HG03575 (cell line): ENCODE data around the gene SCAF1.
"Not testable (repeated sequence)": the region's sequence is repeated elsewhere in the genome, so short reads cannot be mapped to it uniquely, and the experiment has no call there.

ENCODE experiments used
- ATAC-seq: cut with Tn5 transposase; IDR thresholded peaks from one replicate; pipeline ENCODE4 v1.9.1; 2021; ENCODE audit not compliant: unreplicated experiment, insufficient number of reproducible peaks, low FRiP score; ENCODE audit errors: extremely low read depth

The SCAF1 gene

GRCh38 chr19:49614096-49614833 lies 27.7 kb upstream of the SCAF1 start:
- ATAC-seq = no peak

- no peak for ATAC-seq
Measured at GRCh38 chr19:49615861-49616260, 26.1 kb upstream of the SCAF1 start.

GRCh38 chr19:49616532-49616931 lies 25.5 kb upstream of the SCAF1 start:
- ATAC-seq = no peak

- no peak for ATAC-seq
Measured at GRCh38 chr19:49616945-49617344, 25.1 kb upstream of the SCAF1 start.

GRCh38 chr19:49617860-49618259 lies 24.1 kb upstream of the SCAF1 start:
- not testable (repeated sequence) for ATAC-seq

GRCh38 chr19:49624967-49625910 lies 16.8 kb upstream of the SCAF1 start:
- no peak for ATAC-seq

- ATAC-seq = no peak
Measured at GRCh38 chr19:49626226-49626625, 15.8 kb upstream of the SCAF1 start.

- ATAC-seq = no peak
Measured at GRCh38 chr19:49629659-49630058, 12.3 kb upstream of the SCAF1 start.

- no peak for ATAC-seq
Measured at GRCh38 chr19:49631014-49631588, 10.9 kb upstream of the SCAF1 start.

- no peak for ATAC-seq
Measured at GRCh38 chr19:49631610-49632192, 10.3 kb upstream of the SCAF1 start.

GRCh38 chr19:49632576-49632975 lies 9.4 kb upstream of the SCAF1 start:
- ATAC-seq = no peak

- ATAC-seq = not testable (repeated sequence)
Measured at GRCh38 chr19:49633273-49633672, 8.7 kb upstream of the SCAF1 start.

- ATAC-seq = no peak
Measured at GRCh38 chr19:49635530-49636232, 6.3 kb upstream of the SCAF1 start.

- ATAC-seq = no peak
Measured at GRCh38 chr19:49636233-49636932, 5.6 kb upstream of the SCAF1 start.

GRCh38 chr19:49637821-49638738 lies 3.9 kb upstream of the SCAF1 start:
- ATAC-seq = no peak

GRCh38 chr19:49639401-49640112 lies 2.5 kb upstream of the SCAF1 start:
- no peak for ATAC-seq
